Smooth muscle cell of the umbilical artery (primary cell): Measurements from ENCODE around the gene SLC6A3. TPM values are rescaled to one million over a fixed set of nuclear protein-coding genes. Genes with fewer than 3 reads are reported as not detected.

Source experiments
- total RNA-seq: library from RNA; depleted of rRNA; stranded (reverse); fragments of >200 nt; gene quantifications from 2 replicates; pipeline ENCODE4 v1.2.3, GENCODE V29; 2014

The SLC6A3 gene
- not detected in 2 replicates for total RNA-seq

DNA sequence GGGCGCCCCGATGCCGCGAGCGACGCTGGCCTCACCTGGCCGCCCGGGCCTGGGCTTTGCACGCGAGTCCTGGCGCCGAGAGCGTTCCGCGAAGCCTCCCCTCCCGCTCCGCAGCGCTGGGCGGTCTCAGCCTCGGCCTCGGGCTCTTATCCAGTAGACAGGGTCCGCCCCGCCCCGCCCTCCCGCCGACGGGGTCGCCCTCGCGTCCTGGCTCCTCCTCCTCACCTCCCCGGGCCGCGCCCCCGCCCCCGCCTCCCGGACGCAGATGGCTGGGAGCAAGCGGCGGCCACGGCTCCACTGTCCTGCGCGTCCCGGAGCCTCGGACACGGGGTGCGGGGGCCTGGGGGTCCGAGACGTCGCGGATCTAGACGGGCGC lies at the start of gene SLC6A3:
Gene SLC6A3 (minus strand): TSS at position 128 of the 376 bp plus-strand sequence. CDS start 2,243 bp downstream, outside the sequence.

GRCh38 chr5:1344975-1345838 lies 100.0 kb downstream of the SLC6A3 start, which contains the start of gene CLPTM1L:
CLPTM1L (minus strand) TSS chr5:1345099; CDS start chr5:1344841, 258 bp downstream.

Other genes with a start within 250 kb of the SLC6A3 start
- not detected in 2 replicates for gene SLC6A19, start 243.8 kb downstream of the SLC6A3 start, total RNA-seq
- gene SLC6A18, start 220.1 kb downstream of the SLC6A3 start, total RNA-seq: not detected in 2 replicates
- gene TERT, start 150.4 kb downstream of the SLC6A3 start, total RNA-seq: not detected in 2 replicates
- gene CLPTM1L, start 100.3 kb downstream of the SLC6A3 start, total RNA-seq: 278 and 334 TPM in 2 replicates
- gene LPCAT1, start 78.5 kb upstream of the SLC6A3 start, total RNA-seq: 36.8 and 53.1 TPM in 2 replicates